ENCODE data around the gene SYNGAP1.
A peak's percentile ranks its signal among the peaks of the same experiment; 100 is the strongest.

SYNGAP1 gene

DNA sequence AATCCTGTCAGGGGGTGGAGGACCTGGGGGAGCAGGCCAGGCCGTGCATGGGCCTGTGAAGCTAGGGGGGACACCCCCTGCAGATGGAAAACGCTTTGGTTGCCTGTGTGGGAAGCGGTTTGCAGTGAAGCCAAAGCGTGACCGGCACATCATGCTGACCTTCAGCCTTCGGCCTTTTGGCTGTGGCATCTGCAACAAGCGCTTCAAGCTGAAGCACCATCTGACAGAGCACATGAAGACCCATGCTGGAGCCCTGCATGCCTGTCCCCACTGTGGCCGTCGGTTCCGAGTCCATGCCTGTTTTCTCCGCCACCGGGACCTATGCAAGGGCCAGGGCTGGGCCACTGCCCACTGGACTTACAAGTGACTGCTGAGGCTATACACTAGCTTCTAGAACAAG, 36.3 kb downstream of the SYNGAP1 start:
- Histone ChIP-seq H3K9ac (ENCODE audit: low read depth, low read length) (no peak overlapping the region), H3K9me3 (ENCODE audit: insufficient read depth, low read length, severe bottlenecking) (no peaks in the 10 kb centered on the region), H3K27ac (ENCODE audit: low read length) (no peak overlapping the region), H3K4me1 (ENCODE audit: insufficient read depth, low read length) (peaks cover 27% of the 10 kb centered on the region), H3K4me3 (ENCODE audit: low read depth in 1 of 2, low read length in 2 of 2) (no peak overlapping the region), H4K20me1 (ENCODE audit: insufficient read depth, low read length) (peaks cover 16% of the 10 kb centered on the region), H3K36me3 (ENCODE audit: insufficient read depth, low read length) (peaks cover 20% of the 10 kb centered on the region), H3K4me2 (ENCODE audit: insufficient read depth, low read length) (peak overlapping the region; percentile 99; the same call in 1 of the 2 replicates), H3K79me2 (ENCODE audit: insufficient read depth, low read length) (peaks cover 27% of the 10 kb centered on the region), H2AFZ (ENCODE audit: low read depth, low read length) (no peak overlapping the region), H3K27me3 (ENCODE audit: insufficient read depth, low read length, poor library complexity) (no peaks in the 10 kb centered on the region)
- ATAC-seq (ENCODE audit: insufficient read depth, low read depth) (no peak), DNase-seq (no peak)
- TF ChIP-seq, protein P1, sequence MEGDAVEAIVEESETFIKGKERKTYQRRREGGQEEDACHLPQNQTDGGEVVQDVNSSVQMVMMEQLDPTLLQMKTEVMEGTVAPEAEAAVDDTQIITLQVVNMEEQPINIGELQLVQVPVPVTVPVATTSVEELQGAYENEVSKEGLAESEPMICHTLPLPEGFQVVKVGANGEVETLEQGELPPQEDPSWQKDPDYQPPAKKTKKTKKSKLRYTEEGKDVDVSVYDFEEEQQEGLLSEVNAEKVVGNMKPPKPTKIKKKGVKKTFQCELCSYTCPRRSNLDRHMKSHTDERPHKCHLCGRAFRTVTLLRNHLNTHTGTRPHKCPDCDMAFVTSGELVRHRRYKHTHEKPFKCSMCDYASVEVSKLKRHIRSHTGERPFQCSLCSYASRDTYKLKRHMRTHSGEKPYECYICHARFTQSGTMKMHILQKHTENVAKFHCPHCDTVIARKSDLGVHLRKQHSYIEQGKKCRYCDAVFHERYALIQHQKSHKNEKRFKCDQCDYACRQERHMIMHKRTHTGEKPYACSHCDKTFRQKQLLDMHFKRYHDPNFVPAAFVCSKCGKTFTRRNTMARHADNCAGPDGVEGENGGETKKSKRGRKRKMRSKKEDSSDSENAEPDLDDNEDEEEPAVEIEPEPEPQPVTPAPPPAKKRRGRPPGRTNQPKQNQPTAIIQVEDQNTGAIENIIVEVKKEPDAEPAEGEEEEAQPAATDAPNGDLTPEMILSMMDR (IDR thresholded peaks at IDR 0.05; ENCODE audit: borderline replicate concordance, extremely low read depth, low read length, poor library complexity, severe bottlenecking), result no peak
- no peak for TF ChIP-seq EZH2 (IDR thresholded peaks at IDR 0.05; ENCODE audit: borderline replicate concordance, low read depth, low read length, severe bottlenecking)

DNA sequence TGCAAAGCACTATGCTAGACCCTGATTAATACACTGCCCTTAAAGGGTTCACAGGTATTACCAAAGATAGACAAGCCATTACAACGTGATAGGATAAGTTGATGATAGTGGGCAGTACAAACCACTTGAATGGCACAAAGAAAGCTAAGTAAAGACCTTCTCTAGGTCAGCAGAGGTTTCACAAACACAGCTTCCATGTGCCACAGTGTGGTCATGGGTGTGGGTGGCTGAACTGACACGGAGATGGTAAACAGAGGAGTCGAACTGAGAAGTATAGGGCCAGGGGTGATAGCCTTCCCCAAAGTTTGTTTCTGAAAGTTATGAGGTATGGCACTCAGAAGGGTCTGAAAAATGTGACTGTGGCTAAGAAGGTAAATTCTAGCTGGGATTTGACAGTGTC, 38.8 kb downstream of the SYNGAP1 start:
- no peak overlapping the region for H2AFZ ChIP-seq (ENCODE audit: low read depth, low read length)
- TF ChIP-seq, protein P1 (IDR thresholded peaks at IDR 0.05; ENCODE audit: borderline replicate concordance, extremely low read depth, low read length, poor library complexity, severe bottlenecking), result no peak
- no peak for TF ChIP-seq EZH2 (IDR thresholded peaks at IDR 0.05; ENCODE audit: borderline replicate concordance, low read depth, low read length, severe bottlenecking)
- no peak overlapping the region for H3K27ac ChIP-seq (ENCODE audit: low read length)
- H3K4me2 ChIP-seq (ENCODE audit: insufficient read depth, low read length), result no peak overlapping the region
- no peak overlapping the region for H3K9ac ChIP-seq (ENCODE audit: low read depth, low read length)
- no peaks in the 10 kb centered on the region for H3K9me3 ChIP-seq (ENCODE audit: insufficient read depth, low read length, severe bottlenecking)
- peaks cover 16% of the 10 kb centered on the region for H3K36me3 ChIP-seq (ENCODE audit: insufficient read depth, low read length)
- peaks cover 24% of the 10 kb centered on the region for H3K79me2 ChIP-seq (ENCODE audit: insufficient read depth, low read length)
- ATAC-seq (ENCODE audit: insufficient read depth, low read depth), result no peak
- H3K4me3 ChIP-seq (ENCODE audit: low read depth in 1 of 2, low read length in 2 of 2), result no peak overlapping the region
- peaks cover 16% of the 10 kb centered on the region for H4K20me1 ChIP-seq (ENCODE audit: insufficient read depth, low read length)
- peaks cover 3% of the 10 kb centered on the region for H3K27me3 ChIP-seq (ENCODE audit: insufficient read depth, low read length, poor library complexity)
- H3K4me1 ChIP-seq (ENCODE audit: insufficient read depth, low read length), result peaks cover 15% of the 10 kb centered on the region
- no peak for DNase-seq

DNA sequence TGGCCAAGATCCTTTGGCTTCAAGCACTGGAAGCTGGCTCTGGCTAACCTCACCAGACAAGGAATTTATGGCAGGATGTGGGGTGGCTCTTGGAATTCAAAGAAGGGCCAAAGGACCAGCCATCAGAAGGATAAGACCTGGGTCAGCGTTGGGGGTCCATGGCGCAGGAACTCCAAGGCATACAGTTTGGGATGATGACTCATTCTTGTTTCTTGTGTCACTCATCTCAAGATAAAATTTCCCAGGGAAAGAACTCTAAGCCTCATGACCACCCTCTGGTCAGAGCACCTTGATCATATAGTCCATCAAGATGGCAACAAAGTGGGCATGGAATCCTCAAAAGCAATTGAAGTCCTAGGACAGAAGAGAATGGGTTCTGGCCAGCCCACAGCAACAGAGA, 39.4 kb downstream of the SYNGAP1 start:
- Histone ChIP-seq H2AFZ (ENCODE audit: low read depth, low read length) (no peak overlapping the region), H3K9ac (ENCODE audit: low read depth, low read length) (no peak overlapping the region), H3K36me3 (ENCODE audit: insufficient read depth, low read length) (peaks cover 16% of the 10 kb centered on the region), H3K4me2 (ENCODE audit: insufficient read depth, low read length) (no peak overlapping the region), H3K4me3 (ENCODE audit: low read depth in 1 of 2, low read length in 2 of 2) (no peak overlapping the region), H3K27ac (ENCODE audit: low read length) (no peak overlapping the region), H3K9me3 (ENCODE audit: insufficient read depth, low read length, severe bottlenecking) (no peaks in the 10 kb centered on the region), H3K79me2 (ENCODE audit: insufficient read depth, low read length) (peaks cover 19% of the 10 kb centered on the region), H3K4me1 (ENCODE audit: insufficient read depth, low read length) (peaks cover 14% of the 10 kb centered on the region), H4K20me1 (ENCODE audit: insufficient read depth, low read length) (peaks cover 16% of the 10 kb centered on the region), H3K27me3 (ENCODE audit: insufficient read depth, low read length, poor library complexity) (peaks cover 3% of the 10 kb centered on the region)
- TF ChIP-seq EZH2 (IDR thresholded peaks at IDR 0.05; ENCODE audit: borderline replicate concordance, low read depth, low read length, severe bottlenecking), result no peak
- TF ChIP-seq, protein P1 (IDR thresholded peaks at IDR 0.05; ENCODE audit: borderline replicate concordance, extremely low read depth, low read length, poor library complexity, severe bottlenecking), result no peak
- no peak for DNase-seq
- no peak for ATAC-seq (ENCODE audit: insufficient read depth, low read depth)

All from DND-41 (cell line).